Right lung (tissue), 5 donors: ENCODE data around the gene ADH1C. TPM values are rescaled to one million over a fixed set of nuclear protein-coding genes. Genes with fewer than 3 reads are reported as not detected.
"Not testable (repeated sequence)": the region's sequence is repeated elsewhere in the genome, so short reads cannot be mapped to it uniquely, and the experiment has no call there.

ENCODE experiments used
- DNase-seq, 2 donors: peaks; one replicate each; pipeline ENCODE4 v3.0.0-alpha.2; 2013
- polyA plus RNA-seq, 5 donors: library from polyadenylated mRNA; unstranded; fragments of 120-200 nt; gene quantifications; one replicate each; pipeline versions ENCODE4 v1.2.1 to v1.2.3, GENCODE V29; 2013; ENCODE audit warnings: inconsistent platforms in 1 of 5, low replicate concordance in 1 of 5; ENCODE audit not compliant: insufficient read length in 5 of 5, insufficient read depth in 1 of 5

The ADH1C gene
- polyA plus RNA-seq, 5 donors = 21.1 to 28.6 (median 24.8) TPM

DNA sequence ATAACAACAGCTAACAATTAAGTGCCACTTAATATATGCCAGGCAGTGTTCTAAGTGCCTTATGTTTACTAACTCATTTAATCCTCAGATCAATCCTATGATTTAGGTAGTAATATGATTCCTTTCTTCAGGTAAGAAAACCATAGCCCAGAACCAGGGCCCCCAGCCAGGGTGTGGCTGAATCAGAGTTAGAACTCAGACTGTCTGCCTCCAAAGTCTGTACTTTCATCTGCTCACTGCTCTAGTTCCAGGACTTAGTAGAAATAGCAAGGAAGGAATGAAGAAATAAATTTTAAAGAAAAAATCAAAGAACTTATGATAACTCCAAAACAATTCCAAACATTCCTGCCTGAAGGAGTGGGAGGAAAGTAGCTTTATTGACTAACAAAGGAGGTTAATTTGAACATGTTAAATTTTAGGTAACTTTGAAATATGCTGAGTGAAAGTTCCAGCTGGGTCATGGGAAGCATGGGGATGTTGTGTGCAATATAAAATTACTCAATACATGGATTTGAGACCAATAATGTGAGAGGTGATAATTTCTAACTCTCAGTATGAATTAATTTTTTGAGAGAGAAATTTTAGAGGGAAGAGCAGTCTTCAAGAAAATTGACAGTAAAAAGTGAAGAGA is 8.8 kb upstream of the ADH1C start:
- DNase-seq = no peak

DNA sequence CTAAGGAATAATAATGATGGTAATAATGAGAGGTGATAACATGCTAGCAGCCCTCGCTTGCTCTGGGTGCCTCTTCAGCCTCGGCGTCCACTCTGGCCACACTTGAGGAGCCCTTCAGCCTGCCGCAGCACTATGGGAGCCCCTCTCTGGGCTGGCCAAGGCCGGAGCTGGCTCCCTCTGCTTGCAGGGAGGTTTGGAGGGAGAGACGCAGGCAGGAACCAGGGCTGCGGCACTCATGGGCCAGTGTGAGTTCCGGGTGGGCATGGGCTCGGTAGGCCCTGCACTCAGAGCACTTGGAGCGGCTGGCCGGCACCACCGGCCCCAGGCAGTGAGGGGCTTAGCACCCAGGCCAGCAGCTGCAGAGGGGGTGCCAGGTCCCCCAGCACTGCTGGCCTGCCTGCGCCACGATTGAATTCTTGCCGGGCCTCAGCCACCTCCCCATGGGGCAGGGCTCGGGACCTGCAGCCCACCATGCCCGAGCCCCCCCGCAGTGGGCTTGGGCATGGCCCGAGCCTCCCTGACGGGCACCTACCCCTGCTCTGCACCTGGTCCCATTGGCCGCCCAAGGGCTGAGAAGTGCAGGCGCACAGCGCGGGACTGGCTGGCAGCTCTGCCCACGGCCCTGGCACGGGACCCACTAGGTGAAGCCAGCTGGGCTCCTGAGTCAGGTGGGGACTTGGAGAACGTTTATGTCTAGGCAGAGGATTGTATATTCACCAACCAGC is 7.1 kb upstream of the ADH1C start:
- DNase-seq = no peak

DNA sequence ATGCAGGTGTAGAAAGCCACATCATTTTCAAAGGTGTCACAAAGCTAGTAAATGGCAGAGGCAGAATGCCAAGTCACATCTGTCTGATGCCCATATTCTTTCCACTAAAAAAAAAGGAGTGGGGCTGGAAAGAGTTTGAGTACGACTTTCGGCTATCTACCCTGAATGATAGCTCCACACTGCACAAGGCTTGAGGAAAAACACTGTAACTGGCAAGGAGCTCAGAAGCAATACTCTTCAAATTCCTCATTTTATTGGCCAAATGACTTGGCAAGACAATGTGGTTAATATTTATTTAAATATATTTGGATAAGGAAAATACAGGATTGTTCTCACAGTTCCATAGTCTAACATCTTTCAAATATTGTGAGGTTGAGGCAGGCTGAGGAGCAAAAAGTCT is 5.4 kb upstream of the ADH1C start:
- no peak for DNase-seq

DNA sequence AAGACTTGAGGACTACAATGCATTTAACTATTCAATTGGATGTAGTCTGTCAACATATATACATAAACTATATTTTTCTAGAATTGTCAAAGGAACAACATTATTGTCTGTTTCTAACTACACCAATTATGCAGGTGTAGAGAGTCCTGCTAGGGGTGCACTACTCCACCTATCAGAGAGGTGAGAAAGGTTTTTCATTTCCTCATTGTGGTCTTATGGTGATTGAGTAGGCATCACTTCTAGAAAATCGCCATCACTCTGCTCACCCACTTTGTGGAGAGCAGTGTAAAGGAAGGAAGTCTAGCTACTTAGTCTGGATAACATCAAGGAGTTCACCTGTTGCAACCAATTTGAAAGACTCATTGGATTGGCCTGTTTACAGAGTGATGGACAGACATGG is 4.4 kb upstream of the ADH1C start:
- no peak for DNase-seq

DNA sequence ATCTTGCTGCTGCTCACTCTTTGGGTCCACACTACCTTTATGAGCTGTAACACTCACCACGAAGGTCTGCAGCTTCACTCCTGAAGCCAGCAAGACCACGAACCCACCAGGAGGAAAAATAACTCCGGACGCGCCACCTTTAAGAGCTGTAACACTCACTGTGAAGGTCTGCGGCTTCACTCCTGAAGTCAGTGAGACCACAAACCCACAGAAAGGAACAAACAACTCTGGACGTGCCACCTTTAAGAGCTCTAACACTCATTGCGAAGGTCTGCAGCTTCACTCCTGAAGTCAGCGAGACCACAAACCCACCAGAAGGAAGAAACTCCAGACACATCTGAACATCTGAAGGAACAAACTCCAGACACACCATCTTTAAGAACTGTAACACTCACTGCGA is 3.6 kb upstream of the ADH1C start:
- not testable (repeated sequence) for DNase-seq

DNA sequence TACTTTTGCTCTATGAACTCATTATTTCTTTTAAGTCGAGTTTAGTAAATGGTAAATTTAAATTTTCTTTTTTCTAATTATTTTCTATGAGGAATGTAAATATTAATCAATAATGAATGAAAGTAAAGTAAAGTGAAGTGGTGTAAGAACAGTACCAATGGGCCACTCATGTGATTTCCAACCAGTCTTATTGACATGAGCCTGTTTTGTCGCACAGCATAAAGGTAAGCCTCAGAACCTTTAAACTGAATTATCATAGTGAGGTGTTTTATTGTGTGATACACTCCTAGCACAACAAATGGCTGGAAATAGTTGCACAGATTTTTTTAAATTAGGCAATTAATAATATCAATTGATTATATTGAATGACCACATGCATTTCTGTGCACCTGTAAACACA is 1.1 kb downstream of the ADH1C start:
- DNase-seq = no peak

DNA sequence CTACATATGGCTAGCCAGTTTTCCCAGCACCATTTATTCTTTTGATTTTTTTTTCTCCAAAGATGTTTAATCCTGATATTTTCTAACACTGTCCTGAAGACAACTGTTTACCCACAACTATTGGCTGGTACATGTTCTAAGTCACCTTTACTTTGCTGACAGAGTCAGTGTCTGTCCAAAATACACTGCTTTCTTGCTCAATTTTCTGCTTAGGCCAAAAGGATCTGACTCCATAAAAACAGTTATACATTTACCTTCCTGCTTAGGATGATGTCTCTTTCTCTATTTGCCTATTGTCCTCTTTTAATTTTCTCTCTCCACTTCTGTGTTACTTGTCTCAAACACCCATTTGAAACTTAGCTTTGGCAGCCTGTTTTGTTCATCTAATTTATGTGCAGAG is 3.2 kb downstream of the ADH1C start:
- no peak for DNase-seq

DNA sequence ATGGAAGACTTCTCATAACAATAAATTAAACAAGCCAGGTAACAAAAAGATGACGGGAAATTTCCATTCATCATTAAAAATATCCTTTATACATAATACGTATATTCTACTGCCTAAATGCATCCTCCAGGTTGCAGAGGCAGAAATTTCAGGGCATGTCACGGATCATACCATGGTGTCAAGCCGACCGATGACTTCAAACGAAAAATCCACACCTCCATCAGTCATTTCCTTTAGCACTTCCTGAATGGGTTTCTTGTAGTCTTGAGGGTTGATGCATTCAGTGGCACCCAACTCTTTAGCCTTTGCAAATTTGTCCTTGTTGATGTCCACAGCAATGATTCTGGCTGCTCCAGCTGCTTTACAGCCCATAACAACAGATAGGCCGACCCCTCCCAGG is 9.9 kb downstream of the ADH1C start:
- DNase-seq = not testable (repeated sequence)

DNA sequence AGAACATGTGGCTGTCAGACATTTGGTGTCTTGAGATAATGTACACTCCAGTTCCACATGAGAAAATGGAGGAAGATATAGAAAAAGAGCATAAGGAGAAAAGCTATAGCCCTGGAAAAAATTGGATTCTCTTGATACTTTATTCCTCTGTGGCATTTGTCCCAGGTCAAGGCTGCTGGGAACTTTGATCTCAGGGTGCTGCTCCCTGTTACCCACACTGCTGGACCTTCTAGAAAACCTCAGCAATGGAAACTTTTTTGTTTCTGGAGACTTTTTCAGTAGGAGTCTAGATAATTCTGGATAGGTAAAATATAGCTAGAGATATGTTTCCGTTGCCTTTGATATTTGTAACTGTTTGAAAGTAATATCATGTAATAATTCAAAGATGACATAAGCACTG is 11.1 kb downstream of the ADH1C start:
- no peak for DNase-seq

DNA sequence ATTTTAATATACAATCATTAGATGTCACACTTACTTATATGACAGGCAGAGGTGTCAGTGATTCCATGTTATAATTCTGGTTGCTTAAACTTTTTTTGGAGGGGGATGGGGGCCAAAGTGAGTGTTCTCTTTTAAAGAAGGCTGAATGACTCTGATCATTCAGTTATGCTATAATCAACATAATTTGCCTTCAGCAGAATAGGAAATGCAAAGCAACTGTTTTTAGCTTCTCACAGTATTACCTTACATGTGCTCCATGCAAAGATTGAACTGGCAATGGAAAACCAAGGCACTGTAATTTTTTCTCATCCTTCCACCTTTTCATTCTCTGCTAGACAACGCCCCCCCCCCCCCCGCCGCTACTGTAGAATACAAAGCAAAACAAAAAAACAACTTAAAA is 13.4 kb downstream of the ADH1C start:
- DNase-seq = no peak

DNA sequence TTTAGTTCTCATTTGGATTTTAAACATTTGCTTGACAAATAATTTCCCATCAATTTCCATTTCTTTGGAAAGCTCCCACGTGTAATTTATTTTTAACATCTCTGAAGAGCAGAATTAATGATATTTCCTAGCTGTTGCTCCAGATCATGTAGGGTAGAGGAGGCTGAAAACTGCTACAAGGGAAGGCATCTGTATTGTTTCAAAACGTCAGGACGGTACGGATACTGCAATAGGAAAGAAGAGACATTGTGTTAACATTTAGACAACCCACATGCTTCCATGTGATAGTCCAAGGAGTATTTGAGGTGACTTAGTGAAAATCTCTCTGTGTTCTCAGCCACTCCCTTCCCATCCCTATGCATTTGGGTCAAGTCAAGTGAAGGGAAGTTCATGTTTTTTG is 16.0 kb downstream of the ADH1C start:
- DNase-seq = no peak

DNA sequence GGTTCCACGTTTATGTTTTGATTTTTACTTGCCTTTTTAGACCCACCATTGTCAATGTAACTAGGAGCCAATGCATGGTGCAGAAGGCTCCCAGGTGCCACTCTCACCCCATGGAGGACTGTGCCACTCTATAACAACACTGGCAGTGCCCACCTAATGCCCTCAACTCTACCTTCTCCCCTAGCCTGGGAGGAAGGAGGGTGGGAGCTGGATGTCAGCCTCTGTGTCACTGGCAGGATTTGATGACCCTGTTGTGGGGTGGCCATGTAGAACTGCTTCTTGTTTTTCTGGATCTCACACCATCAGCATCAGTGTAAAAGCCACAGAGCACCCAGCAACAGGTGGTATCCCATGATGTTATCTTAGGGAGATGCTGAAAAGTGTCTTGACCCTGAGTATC is 17.7 kb downstream of the ADH1C start:
- DNase-seq = no peak

DNA sequence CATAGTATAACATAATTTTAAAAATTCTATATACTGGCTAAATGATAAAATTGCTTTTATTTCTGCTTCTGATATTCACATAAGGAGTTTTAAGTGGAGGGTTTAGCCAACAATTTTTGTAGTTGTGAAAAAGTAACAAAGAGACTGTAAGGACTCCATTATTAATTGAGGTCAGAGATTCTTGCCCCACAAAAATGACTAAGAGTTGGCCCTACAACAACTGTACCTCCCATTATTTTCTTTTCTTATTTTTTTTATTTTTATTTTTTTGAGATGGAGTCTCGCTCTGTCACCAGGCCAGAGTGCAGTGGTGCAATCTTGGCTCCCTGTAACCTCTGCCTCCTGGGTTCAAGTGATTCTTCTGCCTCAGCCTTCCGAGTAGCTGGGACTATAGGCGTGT is 21.9 kb downstream of the ADH1C start:
- DNase-seq = no peak

DNA sequence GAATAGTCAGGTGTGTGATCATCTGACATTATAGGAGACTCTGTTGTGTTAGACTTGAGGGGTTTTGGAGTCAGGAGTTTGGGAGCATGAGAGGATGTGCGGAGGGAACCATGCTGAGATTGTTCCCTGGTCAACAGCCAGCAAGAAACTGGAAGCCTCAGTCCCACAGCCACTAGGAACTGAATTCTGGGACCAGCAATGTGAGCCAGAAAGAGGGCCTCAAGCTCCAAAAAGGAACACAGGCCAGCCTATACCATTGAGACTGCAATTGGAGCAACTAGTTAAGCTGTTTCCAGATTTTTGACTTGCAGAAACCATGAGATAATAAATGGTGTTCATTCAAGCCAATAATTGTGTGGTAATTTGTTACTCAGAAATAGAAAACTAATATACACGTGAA is 22.7 kb downstream of the ADH1C start:
- DNase-seq = no peak

DNA sequence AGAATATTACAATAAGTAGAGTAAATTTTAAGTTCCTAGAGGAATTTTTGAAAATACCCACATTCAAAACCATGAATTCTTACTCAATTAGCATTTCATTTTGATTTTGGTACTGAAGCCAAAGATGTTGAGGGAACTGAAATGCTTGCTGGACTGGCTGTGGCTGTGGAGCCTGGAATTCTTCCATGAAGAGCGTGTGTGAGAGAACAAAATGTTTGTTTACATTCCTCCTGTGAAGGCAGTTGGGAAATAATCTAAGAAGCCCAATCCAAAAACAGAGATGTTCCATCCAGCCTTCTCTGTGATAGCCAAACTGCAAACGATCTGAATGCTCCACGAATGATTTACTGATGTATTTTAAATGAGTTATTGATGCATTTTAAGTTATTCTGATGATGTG is 27.6 kb downstream of the ADH1C start:
- peak; percentile 89 to 92 for DNase-seq

DNA sequence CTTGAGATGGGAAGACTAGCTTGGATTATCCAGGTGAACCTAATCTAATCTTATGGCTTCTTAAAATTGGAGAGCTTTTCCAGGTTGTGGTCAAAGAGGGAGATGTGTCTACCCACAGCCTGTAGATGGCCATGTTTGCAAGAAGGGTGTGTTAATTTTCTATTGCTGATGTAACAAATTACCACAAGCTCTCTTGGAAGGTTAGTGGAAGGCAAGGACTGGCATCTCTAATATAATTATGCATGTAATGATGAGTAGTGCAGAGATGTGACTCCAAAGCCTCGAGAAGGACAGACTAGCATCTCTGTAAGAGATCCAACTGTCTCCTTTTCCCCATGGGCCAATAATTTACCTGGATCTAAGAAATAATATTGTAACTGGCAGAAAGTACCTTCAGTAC is 28.2 kb downstream of the ADH1C start:
- no peak for DNase-seq

DNA sequence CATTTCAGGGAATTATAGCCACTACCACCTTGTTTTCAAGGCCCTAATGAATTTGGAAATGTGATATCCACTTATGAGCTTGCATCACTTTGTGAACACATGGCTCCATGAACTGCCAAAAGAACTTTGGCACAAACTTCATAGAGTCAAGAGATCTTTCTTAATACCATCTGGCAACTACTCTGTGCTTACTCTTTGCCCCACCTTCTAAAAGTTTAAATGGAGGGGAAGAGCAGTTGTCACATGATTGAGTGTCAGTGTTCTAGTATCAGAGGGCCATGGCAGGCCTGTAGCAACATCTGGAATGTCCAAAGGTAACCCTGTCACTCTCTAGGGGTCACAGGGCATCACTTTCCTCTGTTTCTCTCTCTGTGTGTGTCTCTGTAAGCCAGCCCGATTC is 28.8 kb downstream of the ADH1C start:
- DNase-seq = peak; percentile 82 to 86

DNA sequence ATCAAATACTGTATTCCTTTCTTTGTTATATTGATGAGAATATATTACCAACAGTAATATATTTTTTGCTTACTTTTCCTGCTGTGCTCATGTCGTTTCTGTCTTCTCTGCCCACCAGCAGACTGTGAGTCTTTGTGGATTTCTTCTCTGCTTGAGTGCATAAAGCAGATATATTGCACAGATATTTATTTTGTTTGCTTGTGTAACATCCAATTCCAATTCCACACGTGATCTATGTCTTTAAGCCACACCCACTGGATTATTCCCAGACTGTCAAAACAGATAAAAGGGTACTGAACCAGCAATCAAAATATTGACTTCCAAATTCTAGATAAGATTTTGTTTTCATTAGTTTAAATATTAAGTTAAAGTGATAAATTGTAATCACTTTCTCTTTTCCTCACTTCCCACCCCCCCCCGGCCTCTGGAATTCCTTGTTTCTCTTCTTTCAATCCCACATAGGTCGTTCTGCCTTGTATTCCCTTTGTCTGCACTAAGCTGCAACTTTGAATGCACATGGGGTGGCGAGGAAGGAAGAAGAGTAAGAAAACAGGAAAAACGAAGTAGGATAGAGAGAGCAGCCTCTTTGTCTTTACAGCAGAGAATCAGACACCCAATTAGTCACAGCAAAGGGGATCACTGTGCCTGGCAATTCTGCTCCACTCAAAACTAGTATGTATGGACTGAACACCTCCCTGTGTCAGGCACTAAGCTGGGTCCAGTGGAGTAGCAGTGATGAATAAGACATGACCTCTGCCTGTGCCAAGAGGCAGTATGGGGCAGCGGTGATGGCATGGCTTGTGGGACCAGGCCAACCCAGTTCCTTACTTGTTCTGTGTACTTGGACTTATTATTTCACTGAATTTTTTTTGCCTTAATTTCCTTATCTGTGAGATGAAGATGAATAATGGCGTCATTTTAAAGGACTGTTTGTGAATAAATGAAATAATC is 31.0 kb downstream of the ADH1C start, which contains the start of gene ADH1B:
Gene ADH1B (minus strand): TSS at position 161 of the 951 bp plus-strand sequence. CDS start 70 bp downstream, at position 91.
- peak; percentile 68 to 73 for DNase-seq

DNA sequence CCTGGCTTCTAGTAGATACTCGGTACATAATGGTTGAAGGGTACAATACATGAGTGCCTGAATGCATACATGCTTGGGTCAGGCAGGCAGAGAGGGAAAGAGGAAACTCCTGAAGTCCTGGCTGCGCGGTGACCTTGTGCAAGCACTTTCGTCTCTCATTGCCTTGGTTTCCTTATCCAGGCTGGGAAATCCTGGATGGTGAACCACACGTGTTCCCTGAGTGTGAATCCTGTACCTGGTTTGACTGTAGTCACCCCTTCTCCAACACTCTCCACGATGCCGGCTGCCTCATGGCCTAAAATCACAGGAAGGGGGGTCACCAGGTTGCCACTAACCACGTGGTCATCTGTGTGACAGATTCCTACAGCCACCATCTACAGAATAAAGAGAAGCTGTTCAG is 34.7 kb downstream of the ADH1C start:
- DNase-seq = not testable (repeated sequence)

DNA sequence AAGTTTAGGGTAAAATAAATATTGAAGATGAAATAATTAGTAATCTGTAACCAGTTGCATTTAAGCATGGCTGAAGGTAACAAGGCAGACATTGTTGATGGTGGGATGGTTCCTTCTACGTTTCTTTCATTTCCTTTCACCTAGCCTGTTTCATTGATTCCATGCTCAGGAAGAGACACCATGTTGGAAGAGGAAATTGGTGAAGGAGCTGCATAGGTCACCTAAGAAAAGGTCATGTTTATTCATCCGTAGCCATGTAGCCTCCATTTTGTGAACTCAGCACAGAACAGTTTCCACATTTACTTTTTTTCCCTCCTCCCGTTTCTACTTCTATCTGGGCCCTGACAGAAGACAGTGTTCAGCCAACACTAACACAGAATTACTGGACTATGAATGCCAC is 35.2 kb downstream of the ADH1C start:
- no peak for DNase-seq

DNA sequence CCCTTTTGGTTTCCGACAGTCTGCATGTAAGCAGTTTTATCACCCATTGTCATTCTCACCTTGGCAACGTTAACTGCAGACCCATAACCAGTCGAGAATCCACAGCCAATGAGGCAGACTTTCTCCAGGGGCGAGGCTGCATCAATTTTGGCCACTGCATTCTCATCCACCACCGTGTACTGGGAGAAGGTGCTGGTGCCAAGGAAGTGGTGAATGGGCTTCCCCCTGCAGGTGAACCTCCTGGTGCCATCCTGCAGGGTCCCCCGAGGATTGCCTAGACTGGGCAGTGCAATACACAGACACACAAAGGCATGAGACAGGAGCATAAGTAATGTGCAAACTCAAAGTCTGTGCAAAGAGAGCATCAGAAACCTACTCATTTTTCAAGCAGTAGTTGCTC is 36.7 kb downstream of the ADH1C start:
- DNase-seq = no peak

DNA sequence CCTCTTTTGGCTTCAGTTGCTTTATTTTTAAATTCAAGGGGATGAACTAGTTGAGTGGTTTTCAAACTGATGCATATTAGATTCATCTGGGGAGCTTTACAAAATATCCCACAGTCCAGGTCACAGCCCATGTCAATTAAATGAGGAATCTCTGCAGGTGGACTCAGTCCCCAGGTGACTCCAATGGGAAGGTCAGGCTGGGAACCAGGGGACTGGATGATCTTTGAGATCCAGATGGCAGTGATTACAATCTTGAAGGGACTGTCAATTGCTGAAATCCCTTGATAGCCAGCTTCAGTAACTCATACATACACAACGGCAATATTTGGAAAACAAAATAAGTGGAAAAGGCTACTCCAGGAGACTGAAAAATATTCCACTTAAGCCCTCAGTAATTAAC is 38.3 kb downstream of the ADH1C start:
- DNase-seq = no peak

DNA sequence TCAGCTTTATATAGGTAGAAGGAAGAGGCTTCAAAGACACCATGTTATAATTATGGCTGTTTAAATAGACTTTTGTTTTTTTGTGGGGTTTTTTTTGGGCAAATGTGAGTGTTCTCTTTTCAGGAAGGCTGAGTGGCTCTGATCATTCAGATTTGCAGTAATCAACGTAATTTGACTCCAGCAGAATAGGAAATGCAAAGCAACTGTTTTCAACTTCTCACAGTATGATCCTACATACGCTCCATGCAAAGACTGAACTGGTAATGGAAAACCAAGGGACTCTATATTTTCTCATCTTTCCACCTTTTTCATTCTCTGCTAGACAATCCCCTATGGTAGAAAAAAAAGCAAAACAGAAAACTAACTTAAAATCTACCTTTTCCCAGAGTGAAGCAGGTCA is 42.2 kb downstream of the ADH1C start:
- DNase-seq = no peak
